ENCODE measurements around the gene PKP1.

The PKP1 gene

DNA sequence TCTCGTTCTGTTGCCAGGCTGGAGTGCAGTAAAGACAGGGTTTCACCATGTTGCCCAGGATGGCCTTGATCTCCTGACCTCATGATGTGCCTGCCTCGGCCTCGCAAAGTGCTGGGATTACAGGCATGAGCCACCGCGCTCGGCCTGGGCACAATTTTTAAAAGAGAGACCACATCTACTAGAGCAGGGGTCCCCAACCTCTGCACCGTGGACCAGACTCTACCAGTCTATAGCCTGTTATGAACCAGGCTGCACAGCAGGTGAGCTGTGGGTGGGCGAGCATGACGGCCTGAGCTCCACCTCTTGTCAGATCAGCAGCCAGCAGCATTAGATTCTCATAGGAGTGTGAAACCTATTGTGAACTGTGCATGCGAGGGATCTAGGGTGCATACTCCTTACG is 73.4 kb downstream of the PKP1 start:
- no peak for ATAC-seq
- TF ChIP-seq ZNF565 (CRISPR knock-in tag; conservative IDR thresholded peaks at IDR 0.05; ENCODE audit: low read depth): no peak
- TF ChIP-seq PPARA (CRISPR knock-in tag; IDR thresholded peaks at IDR 0.05; ENCODE audit: borderline replicate concordance): no peak
- TF ChIP-seq, protein P1, sequence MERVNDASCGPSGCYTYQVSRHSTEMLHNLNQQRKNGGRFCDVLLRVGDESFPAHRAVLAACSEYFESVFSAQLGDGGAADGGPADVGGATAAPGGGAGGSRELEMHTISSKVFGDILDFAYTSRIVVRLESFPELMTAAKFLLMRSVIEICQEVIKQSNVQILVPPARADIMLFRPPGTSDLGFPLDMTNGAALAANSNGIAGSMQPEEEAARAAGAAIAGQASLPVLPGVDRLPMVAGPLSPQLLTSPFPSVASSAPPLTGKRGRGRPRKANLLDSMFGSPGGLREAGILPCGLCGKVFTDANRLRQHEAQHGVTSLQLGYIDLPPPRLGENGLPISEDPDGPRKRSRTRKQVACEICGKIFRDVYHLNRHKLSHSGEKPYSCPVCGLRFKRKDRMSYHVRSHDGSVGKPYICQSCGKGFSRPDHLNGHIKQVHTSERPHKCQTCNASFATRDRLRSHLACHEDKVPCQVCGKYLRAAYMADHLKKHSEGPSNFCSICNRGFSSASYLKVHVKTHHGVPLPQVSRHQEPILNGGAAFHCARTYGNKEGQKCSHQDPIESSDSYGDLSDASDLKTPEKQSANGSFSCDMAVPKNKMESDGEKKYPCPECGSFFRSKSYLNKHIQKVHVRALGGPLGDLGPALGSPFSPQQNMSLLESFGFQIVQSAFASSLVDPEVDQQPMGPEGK (CRISPR knock-in tag; IDR thresholded peaks at IDR 0.05; ENCODE audit: borderline replicate concordance): no peak
- TF ChIP-seq ZC3H10 (CRISPR knock-in tag; IDR thresholded peaks at IDR 0.05): no peak

DNA sequence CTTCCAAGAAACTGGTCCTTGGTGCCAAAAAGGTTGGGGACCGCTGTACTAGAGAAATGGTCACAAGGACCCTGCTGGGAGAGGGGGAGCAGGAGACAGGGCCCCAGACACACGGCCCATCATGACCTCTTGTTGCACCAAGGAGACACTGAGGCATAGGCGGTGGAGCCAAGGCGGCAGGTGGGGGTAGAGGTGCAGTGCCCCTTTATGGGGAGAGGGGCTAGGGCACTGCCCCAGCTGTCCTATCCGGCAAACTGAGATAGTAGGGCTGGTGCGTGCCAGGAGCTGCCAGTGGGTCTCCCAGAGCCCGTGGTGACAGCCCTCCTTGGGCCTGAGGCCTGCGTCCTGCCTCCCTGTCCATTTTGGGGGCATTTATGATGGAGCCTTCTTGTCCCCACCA is 73.9 kb downstream of the PKP1 start:
- ATAC-seq: no peak
- TF ChIP-seq ZNF8 (CRISPR knock-in tag; IDR thresholded peaks at IDR 0.05) (no peak), GLIS3 (CRISPR knock-in tag; IDR thresholded peaks at IDR 0.05) (no peak), ZNF565 (CRISPR knock-in tag; conservative IDR thresholded peaks at IDR 0.05; ENCODE audit: low read depth) (no peak), ESRRG (CRISPR knock-in tag; IDR thresholded peaks at IDR 0.05) (no peak), TOX (CRISPR knock-in tag; IDR thresholded peaks at IDR 0.05; ENCODE audit: borderline replicate concordance) (no peak), ZFP30 (CRISPR knock-in tag; IDR thresholded peaks at IDR 0.05) (no peak), ARNTL (CRISPR knock-in tag; IDR thresholded peaks at IDR 0.05; ENCODE audit: borderline replicate concordance, low read depth) (no peak), ISL1 (CRISPR knock-in tag; IDR thresholded peaks at IDR 0.05) (no peak), TCF4 (CRISPR knock-in tag; IDR thresholded peaks at IDR 0.05; ENCODE audit: borderline replicate concordance) (no peak), CSDC2 (CRISPR knock-in tag; IDR thresholded peaks at IDR 0.05) (no peak)
- TF ChIP-seq, protein P1 (CRISPR knock-in tag; IDR thresholded peaks at IDR 0.05; ENCODE audit: borderline replicate concordance): no peak
- TF ChIP-seq, protein P2, sequence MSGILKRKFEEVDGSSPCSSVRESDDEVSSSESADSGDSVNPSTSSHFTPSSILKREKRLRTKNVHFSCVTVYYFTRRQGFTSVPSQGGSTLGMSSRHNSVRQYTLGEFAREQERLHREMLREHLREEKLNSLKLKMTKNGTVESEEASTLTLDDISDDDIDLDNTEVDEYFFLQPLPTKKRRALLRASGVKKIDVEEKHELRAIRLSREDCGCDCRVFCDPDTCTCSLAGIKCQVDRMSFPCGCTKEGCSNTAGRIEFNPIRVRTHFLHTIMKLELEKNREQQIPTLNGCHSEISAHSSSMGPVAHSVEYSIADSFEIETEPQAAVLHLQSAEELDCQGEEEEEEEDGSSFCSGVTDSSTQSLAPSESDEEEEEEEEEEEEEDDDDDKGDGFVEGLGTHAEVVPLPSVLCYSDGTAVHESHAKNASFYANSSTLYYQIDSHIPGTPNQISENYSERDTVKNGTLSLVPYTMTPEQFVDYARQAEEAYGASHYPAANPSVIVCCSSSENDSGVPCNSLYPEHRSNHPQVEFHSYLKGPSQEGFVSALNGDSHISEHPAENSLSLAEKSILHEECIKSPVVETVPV (CRISPR knock-in tag; IDR thresholded peaks at IDR 0.05): no peak
- TF ChIP-seq, protein P3, sequence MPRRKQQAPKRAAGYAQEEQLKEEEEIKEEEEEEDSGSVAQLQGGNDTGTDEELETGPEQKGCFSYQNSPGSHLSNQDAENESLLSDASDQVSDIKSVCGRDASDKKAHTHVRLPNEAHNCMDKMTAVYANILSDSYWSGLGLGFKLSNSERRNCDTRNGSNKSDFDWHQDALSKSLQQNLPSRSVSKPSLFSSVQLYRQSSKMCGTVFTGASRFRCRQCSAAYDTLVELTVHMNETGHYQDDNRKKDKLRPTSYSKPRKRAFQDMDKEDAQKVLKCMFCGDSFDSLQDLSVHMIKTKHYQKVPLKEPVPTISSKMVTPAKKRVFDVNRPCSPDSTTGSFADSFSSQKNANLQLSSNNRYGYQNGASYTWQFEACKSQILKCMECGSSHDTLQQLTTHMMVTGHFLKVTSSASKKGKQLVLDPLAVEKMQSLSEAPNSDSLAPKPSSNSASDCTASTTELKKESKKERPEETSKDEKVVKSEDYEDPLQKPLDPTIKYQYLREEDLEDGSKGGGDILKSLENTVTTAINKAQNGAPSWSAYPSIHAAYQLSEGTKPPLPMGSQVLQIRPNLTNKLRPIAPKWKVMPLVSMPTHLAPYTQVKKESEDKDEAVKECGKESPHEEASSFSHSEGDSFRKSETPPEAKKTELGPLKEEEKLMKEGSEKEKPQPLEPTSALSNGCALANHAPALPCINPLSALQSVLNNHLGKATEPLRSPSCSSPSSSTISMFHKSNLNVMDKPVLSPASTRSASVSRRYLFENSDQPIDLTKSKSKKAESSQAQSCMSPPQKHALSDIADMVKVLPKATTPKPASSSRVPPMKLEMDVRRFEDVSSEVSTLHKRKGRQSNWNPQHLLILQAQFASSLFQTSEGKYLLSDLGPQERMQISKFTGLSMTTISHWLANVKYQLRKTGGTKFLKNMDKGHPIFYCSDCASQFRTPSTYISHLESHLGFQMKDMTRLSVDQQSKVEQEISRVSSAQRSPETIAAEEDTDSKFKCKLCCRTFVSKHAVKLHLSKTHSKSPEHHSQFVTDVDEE (CRISPR knock-in tag; IDR thresholded peaks at IDR 0.05): no peak
- TF ChIP-seq, protein P4, sequence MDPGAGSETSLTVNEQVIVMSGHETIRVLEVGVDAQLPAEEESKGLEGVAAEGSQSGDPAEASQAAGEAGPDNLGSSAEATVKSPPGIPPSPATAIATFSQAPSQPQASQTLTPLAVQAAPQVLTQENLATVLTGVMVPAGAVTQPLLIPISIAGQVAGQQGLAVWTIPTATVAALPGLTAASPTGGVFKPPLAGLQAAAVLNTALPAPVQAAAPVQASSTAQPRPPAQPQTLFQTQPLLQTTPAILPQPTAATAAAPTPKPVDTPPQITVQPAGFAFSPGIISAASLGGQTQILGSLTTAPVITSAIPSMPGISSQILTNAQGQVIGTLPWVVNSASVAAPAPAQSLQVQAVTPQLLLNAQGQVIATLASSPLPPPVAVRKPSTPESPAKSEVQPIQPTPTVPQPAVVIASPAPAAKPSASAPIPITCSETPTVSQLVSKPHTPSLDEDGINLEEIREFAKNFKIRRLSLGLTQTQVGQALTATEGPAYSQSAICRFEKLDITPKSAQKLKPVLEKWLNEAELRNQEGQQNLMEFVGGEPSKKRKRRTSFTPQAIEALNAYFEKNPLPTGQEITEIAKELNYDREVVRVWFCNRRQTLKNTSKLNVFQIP (CRISPR knock-in tag; IDR thresholded peaks at IDR 0.05; ENCODE audit: borderline replicate concordance, low read depth): no peak

DNA sequence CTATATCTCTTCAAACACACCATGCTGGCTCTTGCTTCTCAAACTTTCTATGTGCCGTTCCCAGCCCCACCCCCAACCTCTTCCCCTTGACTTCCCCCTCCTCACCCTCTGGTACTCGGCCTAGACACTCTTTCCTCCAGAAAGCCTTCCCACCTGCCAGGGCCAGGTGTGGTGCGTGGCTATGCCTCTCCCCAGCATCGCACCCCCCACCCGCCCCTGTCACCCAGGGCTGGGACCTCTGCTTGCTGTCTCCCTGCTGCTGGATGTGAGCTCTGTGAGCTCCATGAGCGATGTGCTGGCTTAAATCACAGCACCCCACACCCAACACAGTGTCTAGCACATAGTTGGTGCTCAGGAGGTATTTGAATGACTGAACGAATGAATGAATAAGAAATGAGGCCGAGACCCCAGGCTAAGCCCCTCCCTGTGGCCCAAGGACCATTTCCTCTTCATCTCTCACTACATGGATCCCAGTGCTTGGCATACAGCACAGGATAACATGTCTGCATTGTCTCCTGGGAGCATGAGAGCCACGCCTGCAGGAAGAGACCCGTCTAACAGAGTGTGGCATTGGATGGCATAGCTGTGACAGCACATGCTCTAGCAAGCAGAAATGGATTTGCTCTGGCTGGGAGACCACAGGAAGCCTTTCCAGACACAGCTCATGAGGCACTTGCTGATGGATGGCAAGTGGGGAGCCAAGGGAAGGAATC is 74.5 kb downstream of the PKP1 start:
- no peak for ATAC-seq

More for the DNA sequence above, 74.5 kb downstream of the PKP1 start:
- no peak for TF ChIP-seq ZC3H10 (CRISPR knock-in tag; IDR thresholded peaks at IDR 0.05)
- TF ChIP-seq ZNF70 (CRISPR knock-in tag; IDR thresholded peaks at IDR 0.05): no peak
- TF ChIP-seq, protein P4 (CRISPR knock-in tag; IDR thresholded peaks at IDR 0.05; ENCODE audit: borderline replicate concordance, low read depth): no peak
- no peak for TF ChIP-seq CSDC2 (CRISPR knock-in tag; IDR thresholded peaks at IDR 0.05)
- no peak for TF ChIP-seq SNAI2 (CRISPR knock-in tag; IDR thresholded peaks at IDR 0.05)
- TF ChIP-seq, protein P1 (CRISPR knock-in tag; IDR thresholded peaks at IDR 0.05; ENCODE audit: borderline replicate concordance): no peak
- no peak for TF ChIP-seq ZNF565 (CRISPR knock-in tag; conservative IDR thresholded peaks at IDR 0.05; ENCODE audit: low read depth)
- no peak for TF ChIP-seq OSR1 (CRISPR knock-in tag; IDR thresholded peaks at IDR 0.05)
- no peak for TF ChIP-seq ZFP3 (CRISPR knock-in tag; IDR thresholded peaks at IDR 0.05)

All from SK-N-SH treated with all-trans-retinoic acid at 6 μM for 48 hours (cell line).